ENCODE data around the gene POLR2C. TPM values are rescaled to one million over a fixed set of nuclear protein-coding genes. Genes with fewer than 3 reads are reported as not detected.

Gene POLR2C
- total and polyA plus RNA-seq, 2 of the 13 experiments (the other 11 are each of a cell fraction or from before 2014, with no cell fraction given) = 104 to 216 TPM

- H3K4me3 ChIP-seq (replicated peaks in 1 of 3; ENCODE audit: insufficient read depth in 1 of 3, low read depth in 2 of 3, low read length in 3 of 3) = no peak overlapping the region
- peaks cover 41 to 81% of the 10 kb centered on the region in 2 experiments for H3K36me3 ChIP-seq (replicated peaks in 1 of 2; ENCODE audit: control insufficient read depth in 1 of 2, insufficient read depth in 2 of 2, low read length in 2 of 2)
- CTCF ChIA-PET (ENCODE audit: low intra/inter-chr PET ratio, low total read pairs) = no interaction called here
- peaks cover 21% of the 10 kb centered on the region for H3K79me2 ChIP-seq (ENCODE audit: insufficient read depth, low read length)
- no peak overlapping the region for H3K4me2 ChIP-seq (ENCODE audit: low read depth, low read length)
- no peaks in the 10 kb centered on the region for H3K9me3 ChIP-seq (ENCODE audit: low read length)
- POLR2A ChIA-PET = interaction anchor here (1.4 kb wide), 2 partner anchors 11 to 21 kb away, joined by 3 to 4 read pairs; partner anchors contain the start of genes CIAPIN1 and COQ9
- ATAC-seq (no peak), DNase-seq (ENCODE audit: low spot score) (no peak), FAIRE-seq (no peak)
- no peaks in the 10 kb centered on the region for H3K27me3 ChIP-seq (ENCODE audit: control insufficient read depth in 1 of 2, insufficient read depth in 2 of 2, low read length in 2 of 2)
- intact Hi-C loops (cut with micrococcal nuclease; ENCODE audit: unreplicated experiment) = no loop called here
- in situ Hi-C loops (cut with HindIII; ENCODE audit: extremely low pct_ligation_motif_present, low pct_unique_long_range_greater_than_20kb) = no loop called here
- H2AFZ ChIP-seq (ENCODE audit: low read length) = no peak overlapping the region
- H3K4me1 ChIP-seq (ENCODE audit: insufficient read depth, low read length) = peaks cover 69% of the 10 kb centered on the region
- TF ChIP-seq RAD51 (IDR thresholded peaks at IDR 0.05; ENCODE audit: borderline replicate concordance) = no peak
- TF ChIP-seq SNAPC2 (CRISPR knock-in tag; IDR thresholded peaks at IDR 0.05) = no peak
- TF ChIP-seq E2F1 (CRISPR knock-in tag; IDR thresholded peaks at IDR 0.05) = no peak
- no peak for TF ChIP-seq ZNF552 (CRISPR knock-in tag; IDR thresholded peaks at IDR 0.05; ENCODE audit: borderline replicate concordance)
- 90% methylated on average over 11 of the region's 11 CpGs for WGBS (ENCODE audit: low lambda C conversion rate)
- H4K20me1 ChIP-seq (ENCODE audit: insufficient read depth, low read length) = no peaks in the 10 kb centered on the region
- H3K27ac ChIP-seq (ENCODE audit: extremely low read length, insufficient read depth, low read length) = no peak overlapping the region
- no TSS peak for BruUV-seq (replicated peaks)
- H3K9ac ChIP-seq (ENCODE audit: insufficient read depth, low read depth, low read length) = no peak overlapping the region
These were observed 6.6 kb downstream of the POLR2C start for GRCh38 chr16:57469046-57469445.

GRCh38 chr16:57469917-57470470, 7.5 kb downstream of the POLR2C start:
- Histone ChIP-seq H3K4me2 (ENCODE audit: low read depth, low read length) (no peak overlapping the region), H3K27ac (ENCODE audit: extremely low read length, insufficient read depth, low read length) (peak overlapping the region; percentile 82), H3K4me1 (ENCODE audit: insufficient read depth, low read length) (peaks cover 61% of the 10 kb centered on the region), H3K27me3 (ENCODE audit: control insufficient read depth in 1 of 2, insufficient read depth in 2 of 2, low read length in 2 of 2) (no peaks in the 10 kb centered on the region), H3K36me3 (replicated peaks in 1 of 2; ENCODE audit: control insufficient read depth in 1 of 2, insufficient read depth in 2 of 2, low read length in 2 of 2) (peaks cover 46 to 83% of the 10 kb centered on the region in 2 experiments), H3K4me3 (replicated peaks in 1 of 3; ENCODE audit: insufficient read depth in 1 of 3, low read depth in 2 of 3, low read length in 3 of 3) (no peak overlapping the region), H4K20me1 (ENCODE audit: insufficient read depth, low read length) (no peaks in the 10 kb centered on the region), H3K79me2 (ENCODE audit: insufficient read depth, low read length) (peaks cover 12% of the 10 kb centered on the region), H3K9ac (ENCODE audit: insufficient read depth, low read depth, low read length) (no peak overlapping the region), H3K9me3 (ENCODE audit: low read length) (no peaks in the 10 kb centered on the region), H2AFZ (ENCODE audit: low read length) (no peak overlapping the region)
- no peak for FAIRE-seq
- no peak for ATAC-seq
- no peak for DNase-seq (ENCODE audit: low spot score)
- 93% methylated on average over 9 of the region's 9 CpGs for WGBS (ENCODE audit: low lambda C conversion rate)
- in situ Hi-C loops (cut with HindIII; ENCODE audit: extremely low pct_ligation_motif_present, low pct_unique_long_range_greater_than_20kb) = no loop called here
- CTCF ChIA-PET (ENCODE audit: low intra/inter-chr PET ratio, low total read pairs) = no interaction called here
- no TSS peak for BruUV-seq (replicated peaks)
- intact Hi-C loops (cut with micrococcal nuclease; ENCODE audit: unreplicated experiment) = no loop called here
- POLR2A ChIA-PET = interaction anchor here (2.2 to 5.6 kb wide), 5 partner anchors 12 to 43 kb away, joined by 5 to 147 read pairs (median 31); partner anchors contain the start of genes CIAPIN1, COQ9 and DOK4
- no peak for TF ChIP-seq XBP1 (CRISPR knock-in tag; IDR thresholded peaks at IDR 0.05)
- no peak for TF ChIP-seq SAP130 (CRISPR knock-in tag; IDR thresholded peaks at IDR 0.05; ENCODE audit: low read depth)
- 0 out of 2 replicates have a peak, but pooled peaks have one; percentile 7 for TF ChIP-seq HOXA3 (CRISPR knock-in tag; IDR thresholded peaks at IDR 0.05)
- no peak for TF ChIP-seq ZNF776 (CRISPR knock-in tag; IDR thresholded peaks at IDR 0.05)
- no peak for TF ChIP-seq RORA (CRISPR knock-in tag; IDR thresholded peaks at IDR 0.05)
- TF ChIP-seq ZNF691 (CRISPR knock-in tag; IDR thresholded peaks at IDR 0.05; ENCODE audit: borderline replicate concordance, low read depth) = no peak
- no peak for TF ChIP-seq HDAC1 (CRISPR knock-in tag; IDR thresholded peaks at IDR 0.05)
- TF ChIP-seq BCLAF1 (IDR thresholded peaks at IDR 0.05) = no peak
